NCI-H446 treated with DMSO at 0.1 percent for 48 hours (cell line): ENCODE measurements around the gene PARP16.
"Not testable (repeated sequence)": the region's sequence is repeated elsewhere in the genome, so short reads cannot be mapped to it uniquely, and the experiment has no call there.

Source experiments
- DNase-seq: peaks from one replicate; lab custom pipeline; 2025; lab: John Stamatoyannopoulos, UW

Gene PARP16

DNA sequence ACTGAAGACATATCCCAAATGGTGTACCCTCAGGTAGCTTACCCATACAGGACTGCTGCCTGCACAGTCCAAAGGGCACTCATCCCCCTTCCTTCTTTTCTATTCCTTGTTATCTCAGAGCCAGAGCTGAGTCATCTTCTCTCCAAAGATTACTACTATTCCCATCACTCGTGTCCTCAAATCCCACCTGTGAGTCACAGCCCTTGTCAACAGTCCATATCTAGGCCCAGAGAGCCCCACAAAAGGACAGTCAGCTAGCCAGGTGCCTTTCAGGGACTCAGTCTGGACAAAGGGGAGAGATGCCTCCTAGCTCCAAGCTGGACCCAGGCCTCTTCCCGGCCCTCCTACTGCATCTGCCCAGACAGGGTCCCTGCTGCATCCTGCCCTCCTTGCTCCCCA, 11.0 kb downstream of the PARP16 start:
- no peak for DNase-seq

DNA sequence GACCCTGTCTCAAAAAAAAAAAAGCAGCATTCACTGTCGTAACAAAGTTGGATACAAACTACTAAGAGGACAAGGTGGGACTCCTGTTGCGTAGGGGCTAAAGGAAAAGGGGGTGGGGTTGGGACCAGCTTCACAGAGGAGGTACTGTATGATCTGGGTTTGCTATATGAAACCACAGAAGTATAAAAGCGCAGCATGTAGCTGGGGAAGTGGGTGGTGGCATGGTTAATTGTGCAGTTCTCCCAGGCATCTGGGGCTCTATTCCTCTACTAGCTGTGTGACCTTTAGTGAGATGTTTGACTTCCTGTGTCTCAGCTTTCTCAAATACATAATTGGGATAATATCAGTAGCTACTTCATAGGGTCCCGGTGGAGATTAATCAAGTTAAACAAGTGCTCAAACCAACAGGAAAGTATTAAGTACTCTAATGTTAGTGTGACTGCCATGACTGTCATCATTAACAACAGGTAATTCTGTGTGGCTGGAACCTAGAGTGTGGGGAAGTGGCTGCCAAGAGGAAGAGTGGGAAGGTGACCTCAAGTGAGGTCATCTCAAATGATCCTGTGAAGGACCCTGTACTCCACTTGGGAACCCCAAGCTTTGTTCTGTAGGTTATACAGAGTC, 11.5 kb downstream of the PARP16 start:
- DNase-seq = no peak

DNA sequence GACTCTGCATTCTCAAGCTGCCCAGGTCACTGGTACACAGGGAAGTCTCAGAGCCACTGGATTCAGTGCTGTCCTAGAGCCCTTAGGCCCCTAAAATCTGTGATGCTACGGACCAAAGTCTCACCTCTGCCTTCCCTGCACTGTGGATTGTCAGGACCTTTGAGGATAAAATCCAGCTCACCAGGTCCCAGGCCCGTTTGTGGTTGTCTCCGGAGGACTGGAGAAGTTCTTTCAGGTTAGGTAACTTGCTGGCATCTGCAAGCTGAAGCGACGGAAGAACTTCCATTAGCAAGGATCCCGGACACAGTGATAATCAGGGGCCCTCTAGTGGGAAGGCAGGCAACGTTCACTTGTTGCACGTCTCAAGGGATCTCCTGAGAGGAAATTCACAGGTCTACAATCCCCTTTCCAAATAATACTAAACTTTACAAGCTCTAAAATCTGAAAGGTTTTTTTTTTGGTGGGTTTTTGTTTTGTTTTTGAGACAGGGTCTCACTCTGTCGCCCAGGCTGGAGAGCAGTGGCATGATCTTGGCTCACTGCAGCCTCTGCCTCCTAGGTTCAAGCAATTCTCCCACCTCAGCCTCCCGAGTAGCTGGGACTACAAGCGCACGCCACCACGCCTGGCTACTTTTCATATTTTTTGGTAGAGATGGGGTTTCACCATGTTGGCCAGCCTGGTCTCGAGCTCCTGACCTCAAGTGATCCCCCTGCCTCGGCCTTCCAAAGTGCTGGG, 15.7 kb downstream of the PARP16 start:
- DNase-seq = not testable (repeated sequence)

GRCh38 chr15:65268411-65268810, 18.3 kb downstream of the PARP16 start:
- DNase-seq = no peak

DNA sequence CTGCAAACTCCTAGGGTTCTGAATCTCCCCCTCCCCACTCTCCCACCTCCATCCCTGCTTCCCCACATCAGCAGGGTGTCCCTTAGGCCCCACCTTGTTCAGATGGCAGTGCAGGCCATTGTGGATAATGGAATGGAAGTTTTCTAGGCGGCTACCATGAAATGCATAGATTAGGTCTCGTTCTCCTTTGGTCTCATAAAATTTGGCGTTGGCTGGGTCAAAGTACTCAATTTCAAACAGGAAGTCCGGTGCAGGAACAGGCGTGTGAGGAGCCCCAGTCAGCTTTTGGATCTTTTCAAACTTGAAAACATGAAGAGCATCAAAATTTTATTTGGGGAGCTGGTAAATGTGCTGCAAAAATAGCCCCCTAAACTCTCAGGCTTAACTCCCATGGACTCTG, 20.2 kb downstream of the PARP16 start:
- DNase-seq = no peak

DNA sequence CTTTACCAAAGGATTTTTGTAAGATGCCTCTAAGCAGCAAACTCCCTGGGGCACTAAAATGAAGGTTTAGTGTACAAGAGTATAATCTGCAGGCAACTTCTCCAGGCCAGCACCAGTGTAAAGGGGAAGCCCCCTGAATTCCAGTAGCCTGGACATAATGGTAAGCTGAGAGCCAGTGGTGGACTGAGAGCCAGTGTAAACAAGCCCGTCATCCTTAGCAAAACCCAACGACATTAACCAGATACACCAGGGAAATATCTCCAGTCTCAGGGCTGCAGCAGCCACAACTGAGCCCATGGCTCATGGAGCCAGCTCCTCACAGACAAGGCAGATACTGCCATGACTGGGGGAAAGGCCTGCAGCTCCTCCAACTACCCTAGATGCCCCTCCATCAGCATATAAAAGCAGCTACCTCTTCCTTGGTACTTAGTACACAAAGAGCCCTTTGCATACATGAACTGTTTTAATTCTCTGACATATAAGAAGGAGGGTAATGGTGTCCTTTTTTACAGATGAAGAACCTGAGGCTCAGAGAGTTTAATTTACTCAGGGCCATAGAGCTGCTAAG, 21.7 kb downstream of the PARP16 start:
- no peak for DNase-seq

GRCh38 chr15:65263313-65263712, 23.4 kb downstream of the PARP16 start:
- no peak for DNase-seq

- DNase-seq = no peak
Measured at GRCh38 chr15:65260968-65261367, 25.7 kb downstream of the PARP16 start.

GRCh38 chr15:65259367-65259797, 27.3 kb downstream of the PARP16 start:
- no peak for DNase-seq

GRCh38 chr15:65258375-65259262, 28.1 kb downstream of the PARP16 start:
- DNase-seq = peak; percentile 9

- DNase-seq = no peak
Measured at GRCh38 chr15:65255486-65256140, 31.1 kb downstream of the PARP16 start.

DNA sequence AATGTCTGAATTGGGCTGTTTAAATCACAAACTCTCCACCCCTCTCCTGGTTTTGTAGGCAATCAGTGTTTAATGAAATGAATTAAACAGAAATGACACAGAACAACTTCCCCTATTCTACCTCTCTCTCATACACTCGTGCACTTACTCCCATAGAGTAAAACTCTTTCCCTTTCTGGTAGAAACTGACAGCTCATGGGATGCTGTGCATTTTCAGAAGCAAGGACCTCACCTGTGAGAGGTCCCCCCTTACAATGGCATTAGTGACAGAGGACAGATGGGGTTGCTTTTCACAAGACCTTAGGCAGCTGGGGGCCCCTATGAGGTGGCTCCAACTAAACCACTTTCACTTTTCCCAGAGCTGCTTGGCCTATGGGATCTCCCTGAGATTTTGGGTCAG, 31.9 kb downstream of the PARP16 start:
- DNase-seq = no peak

DNA sequence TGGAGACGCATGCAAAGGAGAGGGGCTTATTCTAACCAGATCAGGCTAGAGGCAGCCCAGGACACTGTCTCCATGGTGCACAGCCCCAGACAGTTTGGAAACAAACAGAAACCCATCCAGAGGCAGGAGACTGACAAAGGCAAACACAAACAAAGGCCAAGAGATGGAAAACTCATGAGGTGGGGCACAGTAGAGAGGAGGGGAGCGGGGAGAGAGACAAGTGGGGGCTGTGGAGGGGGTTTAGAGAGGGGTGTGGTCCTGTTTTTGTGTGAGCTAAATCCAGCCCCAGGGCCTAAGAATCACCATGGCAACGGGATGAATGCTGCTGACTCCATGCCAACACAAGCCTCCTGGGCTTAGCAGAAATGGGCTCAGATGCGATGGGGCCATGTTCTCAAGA, 32.3 kb downstream of the PARP16 start:
- no peak for DNase-seq

DNA sequence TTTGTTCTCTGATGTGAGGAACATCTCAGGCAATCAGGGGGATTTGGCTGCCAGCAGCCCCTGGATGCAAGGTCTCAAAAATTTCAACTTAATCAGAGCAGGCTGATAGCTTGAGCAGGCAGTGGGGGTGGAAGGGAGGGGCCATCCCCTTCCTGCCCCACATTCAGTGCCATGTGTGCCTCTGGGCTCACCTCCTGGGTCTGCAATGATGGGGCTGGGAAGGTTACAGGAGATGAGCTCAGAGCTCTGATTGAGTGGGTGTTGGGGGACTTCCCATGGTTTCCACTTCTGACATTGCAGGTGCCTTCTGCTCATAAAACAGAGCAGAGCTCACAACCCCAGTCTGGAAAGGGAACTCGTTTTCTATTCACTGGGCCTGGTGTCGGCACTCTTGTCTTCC, 37.0 kb downstream of the PARP16 start:
- DNase-seq = no peak

- DNase-seq = no peak
Measured at GRCh38 chr15:65248511-65249255, 38.0 kb downstream of the PARP16 start.

- no peak for DNase-seq
Measured at GRCh38 chr15:65246939-65247338, 39.7 kb downstream of the PARP16 start.

DNA sequence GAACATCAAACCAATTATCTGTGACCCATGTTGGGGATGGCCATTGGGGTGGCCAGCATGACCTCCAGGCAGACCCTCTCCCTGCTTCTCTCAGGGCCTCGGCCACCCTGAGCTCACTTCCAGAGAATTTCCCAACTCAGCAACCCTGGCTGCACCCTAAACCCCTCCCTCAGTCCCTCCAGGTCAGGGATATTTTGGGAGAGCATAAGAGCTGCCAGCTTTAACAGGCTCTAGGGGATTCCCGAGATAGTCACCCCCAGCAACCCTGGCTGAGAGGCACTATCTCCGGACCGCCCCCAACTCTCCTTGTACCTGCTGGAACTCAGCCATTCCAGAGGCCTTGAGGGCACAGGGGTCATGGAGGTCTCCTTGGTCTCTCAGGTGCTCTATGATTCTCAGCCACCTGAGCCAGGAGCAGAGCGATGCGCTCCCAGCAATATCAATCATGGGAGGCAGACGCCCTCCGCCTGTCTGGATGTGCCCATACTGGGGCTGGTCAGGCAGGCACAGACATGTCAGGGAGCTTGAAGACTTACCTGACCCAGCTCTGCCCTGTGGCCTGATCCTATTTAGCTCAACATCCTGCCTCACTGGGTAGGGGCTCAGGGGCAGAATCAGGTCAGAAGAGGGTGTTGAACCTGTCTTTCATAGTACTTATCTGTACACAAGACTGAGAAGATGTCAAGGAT, 40.5 kb downstream of the PARP16 start:
- DNase-seq = no peak

DNA sequence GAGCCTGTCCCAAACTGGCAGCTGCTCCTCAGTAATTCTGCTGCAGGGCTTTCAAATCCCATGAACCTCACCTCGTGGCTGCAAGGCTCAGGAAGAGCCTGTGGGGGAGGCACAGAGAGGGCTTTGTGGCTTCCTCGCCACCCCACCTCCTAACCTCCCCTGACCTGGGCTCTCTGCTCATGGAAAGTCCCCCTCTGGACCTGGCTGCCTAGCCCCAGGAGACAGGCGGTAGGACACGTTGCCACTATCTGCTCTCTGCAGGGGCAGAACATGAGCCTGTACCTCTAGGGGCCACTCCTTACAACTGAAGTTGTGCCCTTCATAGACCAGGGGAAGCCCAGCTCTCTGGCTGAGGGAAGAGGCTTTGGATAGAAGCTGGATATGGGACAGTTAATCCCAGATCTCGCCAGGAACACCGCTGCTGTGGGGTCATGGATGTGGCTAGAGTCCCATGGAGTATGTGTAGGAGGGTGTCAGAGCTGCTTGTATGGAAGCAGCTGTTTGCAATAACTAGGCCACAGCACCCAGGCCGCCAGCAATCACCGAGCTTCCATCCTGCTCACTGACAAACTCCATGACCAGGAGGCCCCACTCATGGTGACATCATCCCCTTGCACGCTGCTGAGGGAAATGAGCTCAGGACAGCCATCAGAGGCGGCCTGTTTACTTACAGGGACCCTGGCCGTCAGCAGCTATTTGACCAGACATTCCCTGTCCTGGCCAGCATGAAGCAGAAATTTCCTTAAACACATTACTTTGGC, 41.4 kb downstream of the PARP16 start:
- no peak for DNase-seq

DNA sequence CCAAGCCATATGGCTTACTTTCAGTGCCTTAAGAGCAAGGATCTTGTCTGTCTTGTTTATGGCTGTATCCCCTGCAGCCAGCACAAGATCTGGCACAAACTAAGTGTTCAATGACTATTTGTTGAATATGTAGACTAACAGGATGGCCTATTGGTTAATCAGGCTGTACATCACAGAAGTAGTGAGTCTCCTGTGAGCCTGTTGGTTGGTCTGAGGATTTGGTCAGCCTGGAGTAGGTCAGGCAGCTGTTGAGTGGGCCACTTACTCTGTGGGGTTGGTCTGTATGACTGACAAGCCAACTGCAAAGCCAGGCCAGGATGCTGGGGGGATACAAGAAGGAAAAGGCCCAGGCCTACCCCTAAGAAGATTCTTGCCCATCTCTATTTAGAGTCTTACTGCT, 42.0 kb downstream of the PARP16 start:
- no peak for DNase-seq

GRCh38 chr15:65236443-65236842, 50.2 kb downstream of the PARP16 start:
- not testable (repeated sequence) for DNase-seq
